ENCODE results near the gene PSMF1. TPM values are rescaled to one million over a fixed set of nuclear protein-coding genes. Genes with fewer than 3 reads are reported as not detected.
A peak's percentile ranks its signal among the peaks of the same experiment; 100 is the strongest.

Gene PSMF1
- total and polyA plus RNA-seq, 2 of the 13 experiments (the other 11 are each of a cell fraction or from before 2014, with no cell fraction given): 82.5 to 86.0 TPM

DNA sequence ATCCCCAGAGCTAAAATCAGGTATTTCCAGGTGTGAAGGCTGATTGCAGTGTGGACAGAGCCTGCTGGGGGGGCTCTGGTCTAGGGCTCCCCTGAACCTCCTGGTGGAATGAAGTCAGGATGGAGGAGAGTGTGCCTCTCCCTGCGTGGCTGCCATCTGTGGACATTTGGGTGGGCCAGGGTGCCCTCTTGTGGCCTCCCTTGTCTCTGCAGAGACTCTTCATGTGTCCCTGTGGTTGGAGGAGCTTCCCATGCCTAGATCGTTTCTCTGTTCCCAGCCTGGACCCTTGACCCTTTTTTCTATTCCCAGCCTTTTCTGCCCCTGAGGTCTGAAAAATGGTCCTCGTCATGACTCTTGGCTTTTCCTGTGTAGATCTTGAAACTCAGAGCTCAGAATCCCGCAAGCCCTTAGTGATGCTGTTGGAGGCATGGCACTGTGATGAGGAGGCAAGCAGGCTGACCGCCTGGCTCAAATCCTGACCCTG is 9.9 kb upstream of the PSMF1 start (continued):
- TF ChIP-seq, protein P1, sequence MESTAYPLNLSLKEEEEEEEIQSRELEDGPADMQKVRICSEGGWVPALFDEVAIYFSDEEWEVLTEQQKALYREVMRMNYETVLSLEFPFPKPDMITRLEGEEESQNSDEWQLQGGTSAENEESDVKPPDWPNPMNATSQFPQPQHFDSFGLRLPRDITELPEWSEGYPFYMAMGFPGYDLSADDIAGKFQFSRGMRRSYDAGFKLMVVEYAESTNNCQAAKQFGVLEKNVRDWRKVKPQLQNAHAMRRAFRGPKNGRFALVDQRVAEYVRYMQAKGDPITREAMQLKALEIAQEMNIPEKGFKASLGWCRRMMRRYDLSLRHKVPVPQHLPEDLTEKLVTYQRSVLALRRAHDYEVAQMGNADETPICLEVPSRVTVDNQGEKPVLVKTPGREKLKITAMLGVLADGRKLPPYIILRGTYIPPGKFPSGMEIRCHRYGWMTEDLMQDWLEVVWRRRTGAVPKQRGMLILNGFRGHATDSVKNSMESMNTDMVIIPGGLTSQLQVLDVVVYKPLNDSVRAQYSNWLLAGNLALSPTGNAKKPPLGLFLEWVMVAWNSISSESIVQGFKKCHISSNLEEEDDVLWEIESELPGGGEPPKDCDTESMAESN (CRISPR knock-in tag; conservative IDR thresholded peaks at IDR 0.05): 0 out of 2 replicates have a peak, but pooled peaks have one; percentile 29
- TF ChIP-seq ZNF224 (CRISPR knock-in tag; IDR thresholded peaks at IDR 0.05) (no peak), TFDP1 (CRISPR knock-in tag; IDR thresholded peaks at IDR 0.05; ENCODE audit: borderline replicate concordance) (no peak), ZNF574 (CRISPR knock-in tag; IDR thresholded peaks at IDR 0.05) (peak; percentile 56; the same call in 1 of the 2 replicates), RFX5 (IDR thresholded peaks at IDR 0.05; ENCODE audit: low read depth, low read length) (no peak), KDM5A (IDR thresholded peaks at IDR 0.05; ENCODE audit: borderline replicate concordance, low read length) (no peak), U2AF1 (optimal IDR thresholded peaks at IDR 0.05; ENCODE audit: low read depth, low read length) (peak; percentile 79), KDM2A (CRISPR knock-in tag; IDR thresholded peaks at IDR 0.05; ENCODE audit: borderline replicate concordance, low read depth) (peak; percentile 85; the same call in 1 of the 2 replicates), IKZF1 (IDR thresholded peaks at IDR 0.05) (no peak), ZNF572 (CRISPR knock-in tag; IDR thresholded peaks at IDR 0.05) (0 out of 2 replicates have a peak, but pooled peaks have one; percentile 56), TMF1 (CRISPR knock-in tag; IDR thresholded peaks at IDR 0.05; ENCODE audit: low read depth) (no peak), ATF5 (CRISPR knock-in tag; IDR thresholded peaks at IDR 0.05; ENCODE audit: low read depth) (no peak), TBX2 (CRISPR knock-in tag; IDR thresholded peaks at IDR 0.05; ENCODE audit: borderline replicate concordance) (peak; percentile 36; the same call in 1 of the 2 replicates), MBD4 (IDR thresholded peaks at IDR 0.05; ENCODE audit: borderline replicate concordance, low read length) (no peak), ZNF878 (CRISPR knock-in tag; IDR thresholded peaks at IDR 0.05) (no peak), U2AF2 (IDR thresholded peaks at IDR 0.05; ENCODE audit: low read depth, low read length) (no peak), ARID2 (CRISPR knock-in tag; IDR thresholded peaks at IDR 0.05; ENCODE audit: borderline replicate concordance) (no peak), ZNF577 (CRISPR knock-in tag; IDR thresholded peaks at IDR 0.05; ENCODE audit: borderline replicate concordance, low read depth) (no peak)
- TF ChIP-seq, protein P2, sequence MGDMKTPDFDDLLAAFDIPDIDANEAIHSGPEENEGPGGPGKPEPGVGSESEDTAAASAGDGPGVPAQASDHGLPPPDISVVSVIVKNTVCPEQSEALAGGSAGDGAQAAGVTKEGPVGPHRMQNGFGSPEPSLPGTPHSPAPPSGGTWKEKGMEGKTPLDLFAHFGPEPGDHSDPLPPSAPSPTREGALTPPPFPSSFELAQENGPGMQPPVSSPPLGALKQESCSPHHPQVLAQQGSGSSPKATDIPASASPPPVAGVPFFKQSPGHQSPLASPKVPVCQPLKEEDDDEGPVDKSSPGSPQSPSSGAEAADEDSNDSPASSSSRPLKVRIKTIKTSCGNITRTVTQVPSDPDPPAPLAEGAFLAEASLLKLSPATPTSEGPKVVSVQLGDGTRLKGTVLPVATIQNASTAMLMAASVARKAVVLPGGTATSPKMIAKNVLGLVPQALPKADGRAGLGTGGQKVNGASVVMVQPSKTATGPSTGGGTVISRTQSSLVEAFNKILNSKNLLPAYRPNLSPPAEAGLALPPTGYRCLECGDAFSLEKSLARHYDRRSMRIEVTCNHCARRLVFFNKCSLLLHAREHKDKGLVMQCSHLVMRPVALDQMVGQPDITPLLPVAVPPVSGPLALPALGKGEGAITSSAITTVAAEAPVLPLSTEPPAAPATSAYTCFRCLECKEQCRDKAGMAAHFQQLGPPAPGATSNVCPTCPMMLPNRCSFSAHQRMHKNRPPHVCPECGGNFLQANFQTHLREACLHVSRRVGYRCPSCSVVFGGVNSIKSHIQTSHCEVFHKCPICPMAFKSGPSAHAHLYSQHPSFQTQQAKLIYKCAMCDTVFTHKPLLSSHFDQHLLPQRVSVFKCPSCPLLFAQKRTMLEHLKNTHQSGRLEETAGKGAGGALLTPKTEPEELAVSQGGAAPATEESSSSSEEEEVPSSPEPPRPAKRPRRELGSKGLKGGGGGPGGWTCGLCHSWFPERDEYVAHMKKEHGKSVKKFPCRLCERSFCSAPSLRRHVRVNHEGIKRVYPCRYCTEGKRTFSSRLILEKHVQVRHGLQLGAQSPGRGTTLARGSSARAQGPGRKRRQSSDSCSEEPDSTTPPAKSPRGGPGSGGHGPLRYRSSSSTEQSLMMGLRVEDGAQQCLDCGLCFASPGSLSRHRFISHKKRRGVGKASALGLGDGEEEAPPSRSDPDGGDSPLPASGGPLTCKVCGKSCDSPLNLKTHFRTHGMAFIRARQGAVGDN (CRISPR knock-in tag; IDR thresholded peaks at IDR 0.05): peak; percentile 19; the same call in 1 of the 2 replicates
